ENCODE measurements around the gene SELENOH. TPM values are rescaled to one million over a fixed set of nuclear protein-coding genes. Genes with fewer than 3 reads are reported as not detected.
A peak's percentile ranks its signal among the peaks of the same experiment; 100 is the strongest.

SELENOH gene
- total RNA-seq, 2 experiments from 2014 or later, result 255 to 290 TPM

DNA sequence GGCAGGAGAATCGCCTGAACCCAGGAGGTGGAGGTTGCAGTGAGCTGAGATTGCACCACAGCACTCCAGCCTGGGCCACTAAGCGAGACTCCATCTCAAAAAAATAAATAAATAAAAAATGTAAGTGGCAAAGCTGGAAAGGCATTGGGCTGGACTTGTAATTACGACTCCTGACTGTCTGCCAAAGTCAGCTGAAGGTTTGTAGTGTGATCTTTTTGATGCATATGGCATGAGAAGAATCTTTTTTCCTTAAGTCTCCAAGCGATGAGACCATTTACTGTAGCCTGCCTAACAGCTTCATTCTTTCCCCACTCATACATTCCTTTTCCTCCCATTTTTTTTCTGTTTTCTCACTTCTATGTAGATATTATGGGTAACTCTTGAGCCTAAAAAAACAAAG is 45.1 kb downstream of the SELENOH start:
- no peak for DNase-seq
- peaks cover 16% of the 10 kb centered on the region for H3K4me1 Mint-ChIP-seq
- no peaks in the 10 kb centered on the region for H3K9me3 Mint-ChIP-seq
- H3K4me3 Mint-ChIP-seq, result no peak overlapping the region
- no peaks in the 10 kb centered on the region for H3K27me3 Mint-ChIP-seq
- H3K36me3 Mint-ChIP-seq, result peaks cover 3% of the 10 kb centered on the region
- no peak overlapping the region for H3K27ac Mint-ChIP-seq

DNA sequence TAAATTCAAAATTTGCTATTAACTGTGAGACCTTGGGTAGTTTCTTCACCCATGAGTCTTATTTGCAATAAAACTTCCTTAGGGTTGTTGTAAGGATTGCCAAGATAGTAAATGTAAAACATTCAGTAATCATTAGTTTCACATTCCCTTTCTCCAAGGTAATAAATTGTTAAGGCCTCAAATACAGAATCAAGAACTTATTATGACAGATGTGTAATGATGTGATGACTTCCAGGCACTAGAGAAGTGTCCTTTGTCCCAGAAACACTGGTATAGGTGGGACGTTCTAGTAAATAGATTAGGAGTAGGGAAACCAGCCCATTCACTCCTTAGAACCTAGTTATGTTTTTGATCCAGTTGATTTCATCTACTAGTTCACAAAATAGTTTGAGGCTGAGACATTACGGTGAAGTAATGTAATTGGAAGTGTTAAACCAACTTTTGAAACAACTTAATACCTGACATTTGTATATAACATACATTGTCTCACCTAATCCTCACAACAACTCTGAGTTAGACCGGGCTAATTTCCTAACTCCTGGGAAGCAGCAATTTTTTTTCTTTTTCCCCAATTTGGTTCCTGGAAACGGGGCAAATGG is 45.8 kb downstream of the SELENOH start:
- no peak overlapping the region for H3K27ac Mint-ChIP-seq
- no peaks in the 10 kb centered on the region for H3K9me3 Mint-ChIP-seq
- DNase-seq, result no peak
- H3K4me1 Mint-ChIP-seq, result peaks cover 18% of the 10 kb centered on the region
- no peak overlapping the region for H3K4me3 Mint-ChIP-seq
- H3K27me3 Mint-ChIP-seq, result no peaks in the 10 kb centered on the region
- peaks cover 5% of the 10 kb centered on the region for H3K36me3 Mint-ChIP-seq

DNA sequence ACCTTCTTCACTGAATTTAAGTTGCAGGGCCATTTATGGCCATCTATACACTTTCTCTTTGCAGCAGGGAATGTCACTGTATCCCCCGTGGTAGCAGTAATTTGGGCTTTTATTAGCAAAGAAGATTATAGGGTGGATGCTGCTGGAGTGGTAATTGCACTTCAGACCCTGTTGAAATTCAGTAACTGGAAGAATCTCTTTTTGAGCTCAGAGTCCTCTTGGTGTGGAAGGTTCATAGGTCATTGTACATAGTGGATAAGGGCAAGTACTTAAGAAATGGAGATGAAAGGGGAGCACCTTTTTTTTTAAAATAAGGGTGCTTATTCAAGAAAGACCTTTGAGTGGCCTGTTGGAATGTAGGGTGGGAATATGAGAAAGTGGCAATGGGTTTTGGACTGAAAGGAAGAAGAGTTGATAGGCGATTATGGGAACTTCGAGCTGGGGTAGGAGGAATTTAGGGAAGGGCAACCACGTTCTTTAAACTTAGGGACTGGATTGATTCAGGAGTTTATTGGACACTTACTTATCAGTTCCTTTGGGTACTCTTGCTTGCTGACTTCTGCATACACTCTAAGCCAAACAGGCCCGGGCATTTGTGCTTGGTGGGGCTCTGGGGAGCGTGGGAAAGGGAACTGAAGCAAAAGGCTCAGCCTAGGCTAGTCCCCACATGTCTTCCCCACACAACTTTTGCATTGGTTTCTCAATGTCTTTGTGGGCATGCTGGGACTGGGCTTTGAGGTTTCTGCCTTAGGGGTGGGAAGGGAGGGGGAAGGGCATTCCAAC is 46.8 kb downstream of the SELENOH start:
- no peak for DNase-seq
- no peaks in the 10 kb centered on the region for H3K27me3 Mint-ChIP-seq
- no peak overlapping the region for H3K27ac Mint-ChIP-seq
- H3K36me3 Mint-ChIP-seq, result peaks cover 6% of the 10 kb centered on the region
- H3K4me1 Mint-ChIP-seq, result peaks cover 25% of the 10 kb centered on the region
- no peaks in the 10 kb centered on the region for H3K9me3 Mint-ChIP-seq
- no peak overlapping the region for H3K4me3 Mint-ChIP-seq

DNA sequence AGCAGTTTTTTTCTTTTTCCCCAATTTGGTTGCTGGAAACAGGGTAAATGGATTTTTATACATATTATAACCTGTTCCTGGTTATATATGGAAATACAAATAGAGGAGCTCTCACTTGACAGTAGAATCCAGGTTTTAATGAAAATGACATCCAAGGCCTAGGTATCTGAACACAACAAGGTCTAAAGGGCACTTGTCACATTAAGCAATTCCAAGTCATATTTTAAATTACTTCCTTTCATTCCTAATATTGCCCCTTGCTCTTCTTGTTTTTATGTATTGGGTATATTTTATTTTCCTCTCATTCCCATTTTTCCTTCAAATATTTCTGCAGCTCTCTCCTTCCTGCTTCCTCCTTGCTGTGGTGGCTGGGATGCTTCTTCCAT is 47.4 kb downstream of the SELENOH start:
- Mint-ChIP-seq H3K36me3 (peaks cover 10% of the 10 kb centered on the region), H3K9me3 (no peaks in the 10 kb centered on the region), H3K27me3 (no peaks in the 10 kb centered on the region), H3K4me3 (no peak overlapping the region), H3K27ac (no peak overlapping the region), H3K4me1 (peaks cover 31% of the 10 kb centered on the region)
- no peak for DNase-seq

DNA sequence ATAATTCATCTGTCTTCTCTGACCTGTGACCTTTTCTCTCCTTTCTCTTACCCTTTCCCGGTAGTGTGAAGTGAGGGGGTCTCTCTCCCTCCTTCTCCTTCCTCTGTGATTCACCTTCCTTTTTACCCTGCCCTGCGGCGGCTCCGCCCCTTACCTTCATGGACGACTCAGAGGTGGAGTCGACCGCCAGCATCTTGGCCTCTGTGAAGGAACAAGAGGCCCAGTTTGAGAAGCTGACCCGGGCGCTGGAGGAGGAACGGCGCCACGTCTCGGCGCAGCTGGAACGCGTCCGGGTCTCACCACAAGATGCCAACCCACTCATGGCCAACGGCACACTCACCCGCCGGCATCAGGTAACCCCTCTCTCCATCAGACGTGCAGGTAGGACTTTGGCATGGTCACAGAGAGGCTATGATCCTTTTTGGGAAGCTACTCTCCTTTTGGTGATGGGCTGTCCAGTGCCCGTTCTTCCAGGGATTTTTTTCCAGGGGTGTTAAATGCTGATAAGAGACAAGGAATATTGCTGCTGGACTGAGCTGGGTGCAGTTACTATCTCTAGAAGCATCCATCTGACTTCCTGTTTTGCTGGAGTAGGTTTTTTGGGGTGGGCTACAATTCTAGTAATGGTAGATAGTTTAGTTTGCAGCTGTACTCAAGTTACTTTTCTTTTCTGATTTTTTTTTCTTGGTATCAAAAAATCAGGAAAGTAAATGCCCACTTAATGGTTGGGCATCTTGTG is 50.2 kb downstream of the SELENOH start:
- DNase-seq, result peak; percentile 7
- Mint-ChIP-seq H3K36me3 (peaks cover 11% of the 10 kb centered on the region), H3K27ac (peak overlapping the region; percentile 91), H3K27me3 (no peaks in the 10 kb centered on the region), H3K4me3 (peak overlapping the region; percentile 50), H3K9me3 (no peaks in the 10 kb centered on the region), H3K4me1 (peaks cover 36% of the 10 kb centered on the region)

DNA sequence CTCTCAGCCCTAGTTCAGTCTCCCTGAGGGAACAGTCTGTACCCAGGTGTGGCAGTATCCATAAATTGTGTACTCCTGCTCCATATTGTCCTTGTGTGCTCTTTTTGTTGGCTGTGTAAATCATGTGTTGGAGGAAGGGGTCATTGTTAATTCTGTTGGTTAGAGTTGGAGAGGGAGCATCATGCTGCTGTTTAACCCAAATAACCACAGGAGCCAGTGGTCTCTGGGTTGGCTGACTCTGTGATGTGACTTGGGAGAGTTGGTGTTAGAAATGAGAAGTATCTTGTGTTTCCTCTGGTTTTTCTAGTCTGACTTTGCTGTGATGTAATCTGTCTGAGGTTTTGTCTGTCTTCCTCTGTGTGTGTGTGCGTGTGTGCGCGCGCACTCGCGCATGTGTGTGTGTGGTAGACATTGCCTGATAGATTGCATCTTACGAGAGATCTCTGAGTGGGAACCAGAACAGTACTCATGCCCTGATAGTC is 50.8 kb downstream of the SELENOH start:
- no peaks in the 10 kb centered on the region for H3K9me3 Mint-ChIP-seq
- DNase-seq, result peak; percentile 80
- H3K4me3 Mint-ChIP-seq, result peak overlapping the region; percentile 50
- H3K4me1 Mint-ChIP-seq, result peaks cover 36% of the 10 kb centered on the region
- no peaks in the 10 kb centered on the region for H3K27me3 Mint-ChIP-seq
- peak overlapping the region; percentile 91 for H3K27ac Mint-ChIP-seq
- H3K36me3 Mint-ChIP-seq, result peaks cover 11% of the 10 kb centered on the region

DNA sequence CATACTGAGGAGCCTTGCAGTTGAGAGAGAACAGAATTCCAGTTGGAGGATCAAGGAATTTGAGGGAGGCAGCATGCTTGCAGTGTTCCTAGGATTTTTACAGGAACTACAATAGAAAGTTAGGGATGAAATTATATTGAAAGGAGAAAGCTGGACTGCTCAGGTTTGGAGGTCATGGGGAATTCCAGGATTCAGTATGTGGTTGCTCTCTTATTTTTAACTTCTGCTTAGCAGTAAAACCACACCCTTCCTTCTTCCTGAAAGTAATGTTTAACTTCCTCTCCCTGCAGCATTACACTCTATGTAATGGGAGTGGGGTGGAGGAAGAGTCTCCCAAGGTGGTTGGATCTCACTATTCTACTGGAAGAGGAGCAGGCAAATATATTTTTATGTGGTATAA is 51.6 kb downstream of the SELENOH start:
- H3K27me3 Mint-ChIP-seq, result no peaks in the 10 kb centered on the region
- H3K36me3 Mint-ChIP-seq, result peaks cover 13% of the 10 kb centered on the region
- peaks cover 36% of the 10 kb centered on the region for H3K4me1 Mint-ChIP-seq
- H3K4me3 Mint-ChIP-seq, result peak overlapping the region; percentile 60
- no peaks in the 10 kb centered on the region for H3K9me3 Mint-ChIP-seq
- DNase-seq, result no peak
- H3K27ac Mint-ChIP-seq, result peak overlapping the region; percentile 91

Other genes starting within 250 kb of the SELENOH start
- 10 to 100 TPM; 36.8 to 37.1 TPM for gene SLC43A1, start 225.8 kb upstream of the SELENOH start, total RNA-seq
- 100 to 1,000 TPM; 134 to 137 TPM for gene TIMM10, start 210.7 kb upstream of the SELENOH start, total RNA-seq
- gene SMTNL1, start 203.9 kb upstream of the SELENOH start, total RNA-seq, result not detected
- gene UBE2L6, start 173.8 kb upstream of the SELENOH start, total RNA-seq, result 100 to 1,000 TPM; 200 to 208 TPM
- under 1 TPM; 0.41 to 0.68 TPM for gene SERPING1, start 143.8 kb upstream of the SELENOH start, total RNA-seq
- under 1 TPM; 0.38 to 0.56 TPM for gene YPEL4, start 91.6 kb upstream of the SELENOH start, total RNA-seq
- gene CLP1, start 83.7 kb upstream of the SELENOH start, total RNA-seq, result 10 to 100 TPM; 22.0 to 22.2 TPM
- 10 to 100 TPM; 74.0 to 78.6 TPM for gene ZDHHC5, start 73.4 kb upstream of the SELENOH start, total RNA-seq
- gene MED19, start 29.3 kb upstream of the SELENOH start, total RNA-seq, result 10 to 100 TPM; 13.8 to 14.9 TPM
- gene TMX2, start 28.9 kb upstream of the SELENOH start, total RNA-seq, result 10 to 100 TPM; 94.9 to 99.1 TPM
- gene BTBD18, start 10.3 kb downstream of the SELENOH start, total RNA-seq, result not detected
- gene CTNND1, start 20.3 kb downstream of the SELENOH start, total RNA-seq, result 1 to 10 TPM; 6.4 to 8.2 TPM